A549 (cell line): Measurements from ENCODE around the gene ENPEP. TPM values are rescaled to one million over a fixed set of nuclear protein-coding genes. Genes with fewer than 3 reads are reported as not detected.

Source experiments
- ATAC-seq, 2 experiments: fragments of 200-7000 bp in 1 of 2; fragments of >200 bp in 1 of 2; cut with Nextera tagmentation in 1 of 2; cut with Tn5 transposase in 1 of 2; 3 replicates each; pipeline versions ENCODE4 v1.8.0 to v1.9.1; 2018 to 2020; ENCODE audit warnings: mild to moderate bottlenecking in 1 of 2, moderate library complexity in 1 of 2
- CTCF ChIA-PET: fragments of 300-600 bp; sonication (Branson Sonifier 250); formaldehyde crosslinking; extraction: SDS; loops from one replicate; lab custom pipeline; 2021; ENCODE audit warnings: antibody characterized with exemption, inconsistent platforms; lab: Yijun Ruan, JAX
- POLR2A ChIA-PET: fragments of 350-600 bp; formaldehyde crosslinking; extraction: SDS; loops from one replicate; lab custom pipeline; 2021; ENCODE audit warnings: antibody characterized with exemption, inconsistent platforms; lab: Yijun Ruan, JAX
- DNase-seq, 2 experiments: peaks; one replicate each; pipeline versions ENCODE4 v3.0.0 to v3.0.0-alpha.2; 2011 to 2016; ENCODE audit warnings: low read depth in 1 of 2, low spot score in 1 of 2
- FAIRE-seq: peaks from 2 replicates; lab custom pipeline; 2011; peaks lifted over from hg19 to GRCh38; lab: Jason Lieb, UNC
- H3K27ac ChIP-seq, 2 experiments: fragments of >200 bp; sonication (Bioruptor Twin); formaldehyde crosslinking; 3 replicates each; pipeline ENCODE4 v1.5.1; 2016 to 2017
- H3K4me1 ChIP-seq: fragments of >200 bp; sonication (Bioruptor Twin); formaldehyde crosslinking; 3 replicates; pipeline ENCODE4 v1.6.1; 2016
- H3K4me2 ChIP-seq: fragments of >200 bp; sonication (Bioruptor Twin); formaldehyde crosslinking; 3 replicates; pipeline ENCODE4 v1.6.1; 2016
- H3K4me3 ChIP-seq: fragments of >200 bp; sonication (Bioruptor Twin); formaldehyde crosslinking; 3 replicates; pipeline ENCODE4 v1.5.1; 2016
- H3K9me3 ChIP-seq: fragments of >200 bp; sonication (Bioruptor Twin); formaldehyde crosslinking; 3 replicates; pipeline ENCODE4 v1.6.1; 2016
- BCL3 ChIP-seq: fragments of >200 bp; sonication (Bioruptor Twin); formaldehyde crosslinking; IDR thresholded peaks from 3 replicates; pipeline ENCODE4 v1.6.1; 2016
- CEBPB ChIP-seq, 2 experiments: fragments of >200 bp in 1 of 2; sonication (Bioruptor Twin) in 1 of 2; formaldehyde crosslinking in 1 of 2; IDR thresholded peaks; 2 replicates each; pipeline ENCODE4 v1.6.1; 2012 to 2016
- CHD2 ChIP-seq: fragments of 150-350 bp; IDR thresholded peaks from 2 replicates; pipeline ENCODE4 v1.6.1; 2014; ENCODE audit warnings: low read length; ENCODE audit not compliant: partially characterized antibody
- CTCF ChIP-seq: fragments of >200 bp; sonication (Bioruptor Twin); formaldehyde crosslinking; IDR thresholded peaks from 3 replicates; pipeline ENCODE4 v1.5.1; 2016
- E2F6 ChIP-seq: IDR thresholded peaks from 2 replicates; pipeline ENCODE4 v1.6.1; 2012; ENCODE audit warnings: low read depth, borderline replicate concordance
- FOSB ChIP-seq: fragments of 250-450 bp; sonication (Bioruptor Pico); IDR thresholded peaks from 2 replicates; pipeline ENCODE4 v1.5.0; 2020; ENCODE audit warnings: mild to moderate bottlenecking, moderate library complexity
- FOSL2 ChIP-seq, 2 experiments: fragments of 450-650 bp in 1 of 2; fragments of >200 bp in 1 of 2; sonication (Bioruptor Twin) in 1 of 2; formaldehyde crosslinking; IDR thresholded peaks; 2 replicates each; pipeline versions ENCODE4 v1.5.0 to v1.6.1; 2016 to 2020; ENCODE audit warnings: mild to moderate bottlenecking in 1 of 2, moderate library complexity in 1 of 2
- HDAC2 ChIP-seq: fragments of 200-600 bp; sonication (generic); IDR thresholded peaks from 2 replicates; pipeline ENCODE4 v1.6.1; 2016
- HES2 ChIP-seq: fragments of >200 bp; sonication (Bioruptor Twin); formaldehyde crosslinking; IDR thresholded peaks from 2 replicates; pipeline ENCODE4 v1.6.1; 2016
- HEYL ChIP-seq: fragments of 250-450 bp; sonication (Bioruptor Pico); IDR thresholded peaks from 2 replicates; pipeline ENCODE4 v1.8.0; 2021; ENCODE audit warnings: mild to moderate bottlenecking, moderate library complexity
- HOXB13 ChIP-seq: fragments of 250-450 bp; sonication (Bioruptor Pico); IDR thresholded peaks from 2 replicates; pipeline ENCODE4 v1.5.0; 2020; ENCODE audit warnings: low read depth, mild to moderate bottlenecking, moderate library complexity
- JUN ChIP-seq, 2 experiments: fragments of >200 bp; sonication (Bioruptor Twin); formaldehyde crosslinking; IDR thresholded peaks; 2 replicates in 1 of 2; 3 replicates in 1 of 2; pipeline ENCODE4 v1.6.1; 2016 to 2017
- JUNB ChIP-seq: fragments of >200 bp; sonication (Bioruptor Twin); formaldehyde crosslinking; IDR thresholded peaks from 2 replicates; pipeline ENCODE4 v1.6.1; 2016
- MAFK ChIP-seq: fragments of 450-650 bp; IDR thresholded peaks from 2 replicates; pipeline ENCODE4 v1.6.1; 2014; ENCODE audit not compliant: partially characterized antibody
- NFE2L2 ChIP-seq: fragments of 150-350 bp; conservative IDR thresholded peaks from 2 replicates; pipeline ENCODE4 v1.6.1; 2014; ENCODE audit warnings: low read length
- NPAS2 ChIP-seq: fragments of 250-450 bp; sonication (Bioruptor Pico); IDR thresholded peaks from 2 replicates; pipeline ENCODE4 v1.8.0; 2022; ENCODE audit warnings: mild to moderate bottlenecking, moderate library complexity, borderline replicate concordance
- NR3C1 ChIP-seq: fragments of >200 bp; sonication (Bioruptor Twin); formaldehyde crosslinking; IDR thresholded peaks from 3 replicates; pipeline ENCODE4 v1.6.1; 2017
- PHF8 ChIP-seq: fragments of 200-600 bp; sonication (generic); IDR thresholded peaks from 2 replicates; pipeline ENCODE4 v1.6.1; 2016; ENCODE audit warnings: low read depth, mild to moderate bottlenecking, antibody characterized with exemption, moderate library complexity, borderline replicate concordance
- RARB ChIP-seq: fragments of 250-450 bp; sonication (Bioruptor Pico); IDR thresholded peaks from 2 replicates; pipeline ENCODE4 v1.8.0; 2021; ENCODE audit warnings: mild to moderate bottlenecking, moderate library complexity
- RCOR1 ChIP-seq: fragments of 150-350 bp; IDR thresholded peaks from 2 replicates; pipeline ENCODE4 v1.6.1; 2014; ENCODE audit warnings: antibody characterized with exemption, low read length, low read depth
- SREBF2 ChIP-seq: fragments of 450-650 bp; IDR thresholded peaks from 2 replicates; pipeline ENCODE4 v1.6.1; 2014; ENCODE audit warnings: mild to moderate bottlenecking, moderate library complexity
- USF2 ChIP-seq: fragments of 450-650 bp; IDR thresholded peaks from 2 replicates; pipeline ENCODE4 v1.6.1; 2014; ENCODE audit warnings: antibody characterized with exemption
- ZC3H11A ChIP-seq: fragments of 450-650 bp; IDR thresholded peaks from 2 replicates; pipeline ENCODE4 v1.6.1; 2014; ENCODE audit warnings: antibody characterized with exemption, mild to moderate bottlenecking
- ZNF302 ChIP-seq: fragments of 250-450 bp; sonication (Bioruptor Pico); IDR thresholded peaks from 2 replicates; pipeline ENCODE4 v1.9.0; 2021; ENCODE audit warnings: inconsistent platforms, mild to moderate bottlenecking, moderate library complexity
- WGBS: methylation state at CpG from one replicate; pipeline ENCODE4 v1.1.6; 2017; ENCODE audit errors: missing lambda C conversion rate; 5-methylcytosine and 5-hydroxymethylcytosine counted together
- polyA plus RNA-seq, 4 experiments: library from polyadenylated mRNA; depleted of rRNA in 3 of 4; stranded (reverse); fragments of >200 nt; fragmentation: RNase III in 1 of 4; extraction: RNeasy Plus Mini Kit Qiagen cat#74134 plus additional on column Dnase treatment in 1 of 4; gene quantifications; 2 replicates in 3 of 4; 3 replicates in 1 of 4; pipeline ENCODE4 v1.2.3, GENCODE V29; 2011 to 2017

ENPEP gene
- polyA plus RNA-seq, 2 of the 4 experiments (the other 2 are of a cell fraction): 0.12 to 0.62 TPM

GRCh38 chr4:110501826-110502225, 25.9 kb downstream of the ENPEP start:
- no peaks in the 10 kb centered on the region for H3K4me1 ChIP-seq
- CTCF ChIA-PET: interaction anchor here (1.2 to 2.9 kb wide), 2 partner anchors 7 to 503 kb away, joined by 3 to 9 read pairs; no protein-coding TSS in a partner anchor
- POLR2A ChIA-PET: no interaction called here
- ATAC-seq: no peak
- TF ChIP-seq SREBF2 (no peak), CHD2 (no peak), JUNB (no peak), USF2 (no peak), CEBPB (IDR thresholded peaks at IDR 0.05) (no peak), HES2 (no peak)
- TF ChIP-seq, all 56 proteins: peak for 0
- Histone ChIP-seq H3K4me3 (no peak overlapping the region), H3K4me2 (no peak overlapping the region), H3K9me3 (no peaks in the 10 kb centered on the region), H3K27ac (no peak overlapping the region)
- FAIRE-seq (no peak), DNase-seq (no peak)

GRCh38 chr4:110503270-110504083, 27.5 kb downstream of the ENPEP start:
- TF ChIP-seq CTCF: no peak
- no peak for TF ChIP-seq HOXB13
- TF ChIP-seq HEYL: no peak
- TF ChIP-seq NR3C1: no peak
- no peak for TF ChIP-seq ZNF302 (CRISPR knock-in tag)
- TF ChIP-seq HDAC2: no peak
- TF ChIP-seq SREBF2: no peak
- no peak for TF ChIP-seq ZC3H11A
- TF ChIP-seq PHF8: no peak
- no peak for ATAC-seq
- no peak overlapping the region for H3K27ac ChIP-seq
- CTCF ChIA-PET: interaction anchor here (1.0 to 1.4 kb wide), 2 partner anchors 11 to 505 kb away, joined by 3 to 4 read pairs; no protein-coding TSS in a partner anchor
- no peaks in the 10 kb centered on the region for H3K4me1 ChIP-seq
- POLR2A ChIA-PET: no interaction called here
- H3K4me3 ChIP-seq: no peak overlapping the region
- FAIRE-seq: no peak
- 11% methylated on average over 5 of the region's 5 CpGs for WGBS
- no peaks in the 10 kb centered on the region for H3K9me3 ChIP-seq
- no peak overlapping the region for H3K4me2 ChIP-seq
- DNase-seq: no peak

GRCh38 chr4:110504084-110504435, 28.1 kb downstream of the ENPEP start:
- TF ChIP-seq JUNB (no peak), RCOR1 (no peak), HOXB13 (no peak), JUN (IDR thresholded peaks at IDR 0.05) (no peak), MAFK (no peak)
- CTCF ChIA-PET: interaction anchor here (1.0 to 1.4 kb wide), 2 partner anchors 11 to 506 kb away, joined by 3 to 4 read pairs; no protein-coding TSS in a partner anchor

GRCh38 chr4:110505440-110505839, 29.5 kb downstream of the ENPEP start:
- POLR2A ChIA-PET: no interaction called here
- no peak overlapping the region for H3K4me3 ChIP-seq
- CTCF ChIA-PET: no interaction called here
- WGBS: 46% methylated on average over 2 of the region's 2 CpGs
- FAIRE-seq (no peak), ATAC-seq (no peak), DNase-seq (no peak)
- no peak overlapping the region for H3K4me2 ChIP-seq
- H3K27ac ChIP-seq: no peak overlapping the region
- no peaks in the 10 kb centered on the region for H3K4me1 ChIP-seq
- no peaks in the 10 kb centered on the region for H3K9me3 ChIP-seq
- TF ChIP-seq FOSB (CRISPR knock-in tag) (no peak), NFE2L2 (no peak), PHF8 (no peak), FOSL2 (IDR thresholded peaks at IDR 0.05) (no peak), FOSL2 (CRISPR knock-in tag; IDR thresholded peaks at IDR 0.05) (no peak), RARB (CRISPR knock-in tag) (no peak), BCL3 (no peak), E2F6 (no peak), NPAS2 (CRISPR knock-in tag) (no peak), CHD2 (no peak)

More at GRCh38 chr4:110504084-110504435, 28.1 kb downstream of the ENPEP start:
- ATAC-seq: no peak
- no peak overlapping the region for H3K4me3 ChIP-seq
- no peaks in the 10 kb centered on the region for H3K9me3 ChIP-seq
- no peak for DNase-seq
- no peak overlapping the region for H3K4me2 ChIP-seq
- WGBS: no CpG with 5 or more reads among the region's 2 CpGs
- no peak overlapping the region for H3K27ac ChIP-seq
- POLR2A ChIA-PET: no interaction called here
- FAIRE-seq: no peak
- H3K4me1 ChIP-seq: no peaks in the 10 kb centered on the region
